Measurements from ENCODE around the gene NPHP4.

NPHP4 gene

DNA sequence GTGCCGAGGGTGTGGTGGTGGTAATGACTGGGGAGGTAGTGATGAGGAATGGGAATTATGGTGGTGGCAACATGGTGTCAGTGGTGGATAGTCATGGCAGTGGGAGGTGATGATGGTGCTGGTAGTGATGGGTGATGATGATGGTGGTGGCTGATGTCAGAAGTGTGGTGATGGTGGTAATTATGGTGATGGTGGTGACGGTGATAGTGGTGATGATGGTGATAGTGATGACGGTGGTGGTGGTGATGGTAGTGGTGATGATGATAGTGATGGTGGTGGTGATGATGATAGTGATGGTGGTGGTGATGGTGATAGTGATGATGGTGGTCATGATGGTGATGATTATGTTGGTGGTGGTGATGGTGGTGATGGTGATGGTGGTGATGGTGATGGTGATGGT is 162.8 kb downstream of the NPHP4 start:
- no peak for DNase-seq (ENCODE audit: low spot score)
- in situ Hi-C loops (cut with MboI; ENCODE audit: low sequenced_read_pairs, unreplicated experiment) = no loop called here
- TF ChIP-seq, protein P1, sequence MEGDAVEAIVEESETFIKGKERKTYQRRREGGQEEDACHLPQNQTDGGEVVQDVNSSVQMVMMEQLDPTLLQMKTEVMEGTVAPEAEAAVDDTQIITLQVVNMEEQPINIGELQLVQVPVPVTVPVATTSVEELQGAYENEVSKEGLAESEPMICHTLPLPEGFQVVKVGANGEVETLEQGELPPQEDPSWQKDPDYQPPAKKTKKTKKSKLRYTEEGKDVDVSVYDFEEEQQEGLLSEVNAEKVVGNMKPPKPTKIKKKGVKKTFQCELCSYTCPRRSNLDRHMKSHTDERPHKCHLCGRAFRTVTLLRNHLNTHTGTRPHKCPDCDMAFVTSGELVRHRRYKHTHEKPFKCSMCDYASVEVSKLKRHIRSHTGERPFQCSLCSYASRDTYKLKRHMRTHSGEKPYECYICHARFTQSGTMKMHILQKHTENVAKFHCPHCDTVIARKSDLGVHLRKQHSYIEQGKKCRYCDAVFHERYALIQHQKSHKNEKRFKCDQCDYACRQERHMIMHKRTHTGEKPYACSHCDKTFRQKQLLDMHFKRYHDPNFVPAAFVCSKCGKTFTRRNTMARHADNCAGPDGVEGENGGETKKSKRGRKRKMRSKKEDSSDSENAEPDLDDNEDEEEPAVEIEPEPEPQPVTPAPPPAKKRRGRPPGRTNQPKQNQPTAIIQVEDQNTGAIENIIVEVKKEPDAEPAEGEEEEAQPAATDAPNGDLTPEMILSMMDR (IDR thresholded peaks at IDR 0.05; ENCODE audit: borderline replicate concordance, control extremely low read depth, extremely low read depth, insufficient read depth, missing control alignments) = no peak

DNA sequence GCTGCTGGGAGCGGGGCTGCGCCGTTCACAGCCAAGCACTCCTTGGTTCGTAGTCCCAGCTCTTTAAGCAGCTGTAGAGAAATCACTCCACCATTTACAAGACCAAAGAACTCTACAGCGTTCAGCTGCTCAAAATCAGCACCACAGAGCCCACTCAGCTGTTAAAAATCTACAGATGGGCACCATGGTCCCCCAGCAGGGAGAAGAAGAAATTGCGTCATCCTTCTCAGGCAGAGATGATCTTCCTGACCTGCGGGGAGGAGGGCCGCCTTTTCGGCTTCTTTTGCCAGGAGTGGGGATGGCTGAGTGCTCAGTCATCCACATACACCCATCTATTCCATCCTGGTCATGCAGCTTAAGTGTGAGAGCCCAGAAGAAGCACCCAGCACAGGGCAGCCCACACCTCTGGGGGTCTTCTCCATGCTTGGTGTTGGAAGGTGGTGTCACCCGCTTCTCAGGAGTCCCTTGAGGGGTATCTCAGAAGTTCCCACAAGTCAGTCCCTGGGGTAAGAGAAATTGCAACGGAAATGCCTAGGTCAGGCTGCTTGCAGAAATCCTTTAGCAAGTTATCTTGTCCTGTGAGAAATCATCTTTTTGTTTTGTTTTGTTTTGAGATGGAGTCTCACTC is 163.8 kb downstream of the NPHP4 start:
- no peak for DNase-seq (ENCODE audit: low spot score)
- in situ Hi-C loops (cut with MboI; ENCODE audit: low sequenced_read_pairs, unreplicated experiment) = no loop called here
- TF ChIP-seq, protein P1 (IDR thresholded peaks at IDR 0.05; ENCODE audit: borderline replicate concordance, control extremely low read depth, extremely low read depth, insufficient read depth, missing control alignments) = no peak

DNA sequence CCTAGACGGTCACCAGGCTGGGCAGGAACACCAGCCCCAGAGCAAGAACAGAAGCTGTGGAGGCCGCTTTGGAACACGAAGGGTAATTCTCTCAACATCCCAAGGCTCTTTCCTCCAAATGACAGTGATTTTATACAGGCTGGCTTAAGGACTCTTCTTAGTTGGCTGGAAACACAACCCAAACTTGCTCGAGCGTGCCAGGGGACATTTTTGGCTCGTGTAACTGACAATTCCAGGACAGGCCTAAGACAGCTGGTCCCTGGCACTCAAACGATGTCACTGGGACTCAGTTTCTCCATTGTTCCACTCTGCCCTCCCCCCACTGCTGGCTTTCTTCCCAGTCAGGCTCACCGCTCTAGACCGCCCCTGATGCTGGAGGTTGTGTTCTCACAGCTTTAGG is 164.7 kb downstream of the NPHP4 start:
- in situ Hi-C loops (cut with MboI; ENCODE audit: low sequenced_read_pairs, unreplicated experiment) = no loop called here
- TF ChIP-seq, protein P1 (IDR thresholded peaks at IDR 0.05; ENCODE audit: borderline replicate concordance, control extremely low read depth, extremely low read depth, insufficient read depth, missing control alignments) = no peak

DNA sequence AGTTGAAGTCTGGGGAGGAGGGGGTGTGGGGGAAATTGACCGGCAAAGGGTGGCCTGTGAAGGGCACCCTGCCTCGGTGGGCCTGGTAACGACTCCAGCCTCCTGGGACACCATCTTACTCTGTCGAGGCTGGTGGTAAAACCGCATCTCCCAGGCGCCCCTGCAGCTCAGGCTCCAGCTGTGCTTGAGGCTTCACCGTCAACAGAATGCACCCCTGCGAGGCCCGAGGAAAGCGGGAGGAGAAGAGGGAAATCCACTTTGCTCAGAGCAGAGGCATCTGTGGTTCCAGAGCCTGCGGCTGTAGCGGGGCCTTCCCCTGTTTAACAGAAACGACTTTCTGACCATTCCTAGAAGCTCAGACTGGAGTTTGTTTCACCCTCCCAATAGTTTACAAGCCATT is 165.6 kb downstream of the NPHP4 start:
- TF ChIP-seq, protein P1 (IDR thresholded peaks at IDR 0.05; ENCODE audit: borderline replicate concordance, control extremely low read depth, extremely low read depth, insufficient read depth, missing control alignments) = no peak
- in situ Hi-C loops (cut with MboI; ENCODE audit: low sequenced_read_pairs, unreplicated experiment) = no loop called here
- DNase-seq (ENCODE audit: low spot score) = no peak

More for the DNA sequence above, 164.7 kb downstream of the NPHP4 start:
- no peak for DNase-seq (ENCODE audit: low spot score)

DNA sequence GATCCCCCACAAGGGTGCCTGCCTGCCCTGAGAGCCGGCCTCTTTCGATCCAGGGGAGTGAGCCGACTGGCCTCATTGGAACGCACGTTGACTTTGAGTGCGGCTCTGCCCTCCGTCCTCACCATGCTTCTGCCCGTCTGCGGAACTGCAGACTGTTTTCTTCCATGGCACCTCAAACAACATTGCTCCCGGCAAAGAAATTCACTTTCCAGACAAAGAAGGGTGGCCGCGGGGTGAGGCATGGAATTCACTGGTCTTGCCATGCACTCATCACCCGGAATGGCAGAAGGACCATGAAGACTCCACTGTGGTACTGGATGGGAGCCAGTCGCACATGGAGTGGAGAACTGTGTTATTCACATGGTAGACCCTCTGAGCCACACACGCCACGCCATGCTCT is 169.5 kb downstream of the NPHP4 start:
- TF ChIP-seq, protein P1 (IDR thresholded peaks at IDR 0.05; ENCODE audit: borderline replicate concordance, control extremely low read depth, extremely low read depth, insufficient read depth, missing control alignments) = no peak
- in situ Hi-C loops (cut with MboI; ENCODE audit: low sequenced_read_pairs, unreplicated experiment) = no loop called here
- DNase-seq (ENCODE audit: low spot score) = no peak

DNA sequence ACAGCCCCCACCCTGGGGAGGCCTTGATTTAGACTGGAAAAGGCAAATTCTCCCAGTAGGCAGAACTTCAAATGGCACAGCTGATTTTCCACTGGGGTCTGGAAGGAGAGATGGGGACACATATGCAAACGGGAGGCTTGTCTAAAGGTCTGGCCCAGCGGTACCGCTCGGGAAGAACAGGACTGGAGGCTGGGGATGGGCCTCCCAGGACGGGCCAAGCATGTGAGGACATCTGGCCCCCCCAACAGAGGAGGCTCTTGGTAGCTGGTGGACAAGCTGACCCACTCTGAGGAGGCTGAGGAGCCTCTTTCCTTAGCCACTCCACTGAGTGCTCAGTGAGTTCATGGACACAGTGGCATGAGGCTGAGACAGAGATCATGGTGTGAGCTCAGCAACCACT is 170.0 kb downstream of the NPHP4 start:
- in situ Hi-C loops (cut with MboI; ENCODE audit: low sequenced_read_pairs, unreplicated experiment) = no loop called here
- TF ChIP-seq, protein P1 (IDR thresholded peaks at IDR 0.05; ENCODE audit: borderline replicate concordance, control extremely low read depth, extremely low read depth, insufficient read depth, missing control alignments) = no peak
- no peak for DNase-seq (ENCODE audit: low spot score)
